ENCODE measurements around the gene RAPGEF4. TPM values are rescaled to one million over a fixed set of nuclear protein-coding genes. Genes with fewer than 3 reads are reported as not detected.

RAPGEF4 gene
- total RNA-seq, 1 experiment from 2014 or later: 1.4 TPM

GRCh38 chr2:172713365-172713875 is 22.2 kb upstream of the RAPGEF4 start:
- Histone ChIP-seq H2AFZ (ENCODE audit: low read length) (no peak overlapping the region), H3K18ac (ENCODE audit: insufficient read length, low read depth, low read length) (no peak overlapping the region), H2BK12ac (ENCODE audit: insufficient read length, low read depth, low read length) (no peak overlapping the region), H2BK20ac (ENCODE audit: low read depth, low read length, poor library complexity, severe bottlenecking) (no peak overlapping the region), H3K9me3 (ENCODE audit: control insufficient read depth, low read depth, low read length) (no peaks in the 10 kb centered on the region), H2BK15ac (ENCODE audit: low read depth, low read length) (no peak overlapping the region), H3K14ac (ENCODE audit: insufficient read depth, low read length) (no peak overlapping the region), H3K4me2 (ENCODE audit: insufficient read depth, insufficient read length, low read length) (no peak overlapping the region), H3K23ac (ENCODE audit: insufficient read length, low read depth, low read length) (no peak overlapping the region), H2BK120ac (ENCODE audit: low read depth, low read length, poor library complexity, severe bottlenecking) (no peak overlapping the region), H2AK5ac (ENCODE audit: insufficient read length, low read length) (no peak overlapping the region), H3K23me2 (ENCODE audit: insufficient read length, low read depth, low read length, poor library complexity, severe bottlenecking) (no peaks in the 10 kb centered on the region), H4K20me1 (ENCODE audit: control insufficient read depth, insufficient read depth, insufficient read length) (no peaks in the 10 kb centered on the region), H2BK5ac (ENCODE audit: insufficient read length, low read length) (no peak overlapping the region), H3K4ac (ENCODE audit: low read depth, low read length) (no peak overlapping the region), H4K8ac (replicated peaks; ENCODE audit: insufficient read length, low read depth, low read length) (no peak overlapping the region), H3K56ac (ENCODE audit: insufficient read length, low read depth, low read length) (no peak overlapping the region), H3K27me3 (ENCODE audit: insufficient read depth, low read length) (no peaks in the 10 kb centered on the region; the same call in 1 of the 2 replicates), H3K9ac (ENCODE audit: extremely low read depth, insufficient read length, low read length) (no peak overlapping the region), H4K91ac (ENCODE audit: insufficient read length, low read depth, low read length) (no peak overlapping the region), H3K27ac (ENCODE audit: insufficient read length, low read depth, low read length) (no peak overlapping the region), H3T11ph (ENCODE audit: low read length) (no peak overlapping the region), H3K79me1 (ENCODE audit: insufficient read depth, low read depth, low read length, poor library complexity, severe bottlenecking) (no peaks in the 10 kb centered on the region), H3K4me1 (ENCODE audit: insufficient read depth, low read length) (no peaks in the 10 kb centered on the region), H3K79me2 (ENCODE audit: insufficient read depth, low read length) (no peaks in the 10 kb centered on the region), H4K5ac (ENCODE audit: insufficient read length, low read depth, low read length) (no peak overlapping the region)
- no peak for DNase-seq
- H3K9me3 Mint-ChIP-seq: peaks cover 0 to 3% of the 10 kb centered on the region in 2 experiments; a peak in 2 of 5 replicates
- no peak overlapping the region for H3K4me3 Mint-ChIP-seq
- WGBS (ENCODE audit: extremely low coverage, insufficient read length, low lambda C conversion rate): no CpG with 5 or more reads among the region's 16 CpGs
- no peak for TF ChIP-seq CTCF (conservative IDR thresholded peaks at IDR 0.05)
- no peaks in the 10 kb centered on the region; the same call in 1 of the 2 replicates for H3K27me3 Mint-ChIP-seq (ENCODE audit: low read depth)
- H3K36me3 Mint-ChIP-seq (ENCODE audit: insufficient read depth in 1 of 3, low read depth in 3 of 3): no peaks in the 10 kb centered on the region
- 0 out of 4 replicates have a peak, but pooled peaks cover 0 to 2% of the 10 kb centered on the region in 2 experiments for H3K4me1 Mint-ChIP-seq
- no peak overlapping the region for H3K27ac Mint-ChIP-seq
